KMS-11 (cell line): ENCODE data around the gene ANO6.

ENCODE experiments used
- H2AFZ ChIP-seq: fragments of 200-600 bp; sonication (generic); 2 replicates; pipeline ENCODE4 v1.6.1; 2016; ENCODE audit warnings: antibody characterized with exemption, mixed run types, low read depth
- H3K27ac ChIP-seq: fragments of 200-600 bp; sonication (generic); 2 replicates; pipeline ENCODE4 v1.6.1; 2016; ENCODE audit warnings: mild to moderate bottlenecking, mixed run types
- H3K27me3 ChIP-seq: fragments of 200-600 bp; sonication (generic); 2 replicates; pipeline ENCODE4 v1.6.1; 2017; ENCODE audit warnings: mild to moderate bottlenecking, low read depth, mixed run types, moderate library complexity; ENCODE audit not compliant: insufficient read depth
- H3K36me3 ChIP-seq: fragments of 200-600 bp; sonication (generic); 2 replicates; pipeline ENCODE4 v1.6.1; 2017; ENCODE audit warnings: mild to moderate bottlenecking, mixed run types; ENCODE audit not compliant: insufficient read depth
- H3K4me1 ChIP-seq: fragments of 200-600 bp; sonication (generic); 2 replicates; pipeline ENCODE4 v1.6.1; 2016; ENCODE audit warnings: mild to moderate bottlenecking, low read depth, mixed run types; ENCODE audit not compliant: poor library complexity, severe bottlenecking
- H3K4me2 ChIP-seq: fragments of 200-600 bp; sonication (generic); 2 replicates; pipeline ENCODE4 v1.7.0; 2016; ENCODE audit warnings: mild to moderate bottlenecking, mixed run types
- H3K4me3 ChIP-seq: fragments of 200-600 bp; sonication (generic); IDR thresholded peaks from 2 replicates; pipeline ENCODE4 v1.6.1; 2017; ENCODE audit warnings: low read depth, low read length, mixed read lengths; ENCODE audit not compliant: insufficient read depth
- H3K79me2 ChIP-seq: fragments of 200-600 bp; sonication (generic); 2 replicates; pipeline ENCODE4 v1.6.1; 2016; ENCODE audit warnings: low read depth, mixed run types; ENCODE audit not compliant: insufficient read depth
- H3K9ac ChIP-seq: fragments of 200-600 bp; sonication (generic); 2 replicates; pipeline ENCODE4 v1.6.1; 2016; ENCODE audit warnings: mild to moderate bottlenecking, mixed run types
- H4K20me1 ChIP-seq: fragments of 200-600 bp; sonication (generic); 2 replicates; pipeline ENCODE4 v1.6.1; 2016; ENCODE audit warnings: mild to moderate bottlenecking, mixed run types; ENCODE audit not compliant: insufficient read depth
- CTCF ChIP-seq: fragments of 200-600 bp; sonication (generic); conservative IDR thresholded peaks from 2 replicates; pipeline ENCODE4 v1.6.1; 2017; ENCODE audit warnings: low read depth, mild to moderate bottlenecking, antibody characterized with exemption, low read length, moderate library complexity, mixed read lengths

Gene ANO6

GRCh38 chr12:45289245-45290215 lies 73.6 kb downstream of the ANO6 start:
- TF ChIP-seq CTCF: no peak
- H3K4me3 ChIP-seq: no peak overlapping the region
- H3K4me1 ChIP-seq: peaks cover 8% of the 10 kb centered on the region
- H3K79me2 ChIP-seq: no peaks in the 10 kb centered on the region
- no peak overlapping the region for H2AFZ ChIP-seq
- no peaks in the 10 kb centered on the region for H3K27me3 ChIP-seq
- no peak overlapping the region for H3K9ac ChIP-seq
- H3K4me2 ChIP-seq: no peak overlapping the region
- no peaks in the 10 kb centered on the region for H4K20me1 ChIP-seq
- H3K27ac ChIP-seq: no peak overlapping the region
- H3K36me3 ChIP-seq: no peaks in the 10 kb centered on the region

DNA sequence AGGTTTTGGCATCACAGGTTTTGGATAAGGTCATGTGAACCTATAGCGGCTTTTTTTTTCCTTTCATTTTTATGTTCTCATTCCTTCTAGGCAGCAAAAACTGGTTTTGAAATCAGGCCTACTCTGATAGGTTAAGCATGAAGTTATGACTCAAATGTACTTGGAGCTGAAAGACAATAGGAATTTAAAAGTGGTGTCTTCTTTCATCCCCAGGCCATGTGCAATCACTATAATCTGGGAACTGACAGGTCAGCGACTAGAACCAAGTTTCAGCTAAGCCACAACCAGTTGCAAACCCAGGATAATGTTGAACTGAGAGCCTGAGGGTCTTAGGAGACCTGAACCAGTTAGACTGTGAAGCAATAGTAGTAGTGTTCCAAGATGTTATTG lies 74.3 kb downstream of the ANO6 start:
- TF ChIP-seq CTCF: no peak
- Histone ChIP-seq H3K27ac (no peak overlapping the region), H4K20me1 (no peaks in the 10 kb centered on the region), H3K27me3 (no peaks in the 10 kb centered on the region), H3K79me2 (no peaks in the 10 kb centered on the region), H2AFZ (no peak overlapping the region), H3K4me3 (no peak overlapping the region), H3K4me2 (no peak overlapping the region), H3K9ac (no peak overlapping the region), H3K4me1 (peaks cover 8% of the 10 kb centered on the region), H3K36me3 (no peaks in the 10 kb centered on the region)

GRCh38 chr12:45291518-45291917 lies 75.6 kb downstream of the ANO6 start:
- H3K27me3 ChIP-seq: no peaks in the 10 kb centered on the region
- H3K36me3 ChIP-seq: no peaks in the 10 kb centered on the region
- no peak overlapping the region for H3K9ac ChIP-seq
- H3K4me3 ChIP-seq: no peak overlapping the region
- TF ChIP-seq CTCF: no peak
- H3K4me2 ChIP-seq: no peak overlapping the region
- no peaks in the 10 kb centered on the region for H3K79me2 ChIP-seq
- H2AFZ ChIP-seq: no peak overlapping the region
- no peak overlapping the region for H3K27ac ChIP-seq
- peaks cover 8% of the 10 kb centered on the region for H3K4me1 ChIP-seq
- no peaks in the 10 kb centered on the region for H4K20me1 ChIP-seq

- no peaks in the 10 kb centered on the region for H4K20me1 ChIP-seq
- no peaks in the 10 kb centered on the region for H3K79me2 ChIP-seq
- TF ChIP-seq CTCF: no peak
- H3K36me3 ChIP-seq: no peaks in the 10 kb centered on the region
- no peak overlapping the region for H3K9ac ChIP-seq
- no peak overlapping the region for H3K4me2 ChIP-seq
- H3K4me3 ChIP-seq: no peak overlapping the region
- no peak overlapping the region for H3K27ac ChIP-seq
- no peaks in the 10 kb centered on the region for H3K27me3 ChIP-seq
- no peak overlapping the region for H2AFZ ChIP-seq
- H3K4me1 ChIP-seq: peaks cover 8% of the 10 kb centered on the region
Measured at GRCh38 chr12:45292486-45293195, 76.7 kb downstream of the ANO6 start.
